Right cardiac atrium (tissue), 5 donors: ENCODE results near the gene NDUFS7. TPM values are rescaled to one million over a fixed set of nuclear protein-coding genes. Genes with fewer than 3 reads are reported as not detected.

ENCODE experiments used
- ATAC-seq, 2 donors: fragments of 200-7000 bp; cut with Tn5 transposase; one replicate each; pipeline versions ENCODE4 v1.8.0 to v1.9.1; 2020; ENCODE audit warnings: moderate library complexity in 2 of 2, mild to moderate bottlenecking in 1 of 2
- DNase-seq, 3 donors: peaks; one replicate each; pipeline ENCODE4 v3.0.0-alpha.2; 2020
- H3K27ac ChIP-seq: one replicate; pipeline ENCODE4 v1.5.1; 2013; ENCODE audit warnings: mild to moderate bottlenecking, low read length, control low read depth, moderate library complexity
- H3K27me3 ChIP-seq: one replicate; pipeline ENCODE4 v1.6.1; 2013; ENCODE audit not compliant: control insufficient read depth, insufficient read depth
- H3K4me1 ChIP-seq: one replicate; pipeline ENCODE4 v1.6.1; 2013; ENCODE audit warnings: low read length; ENCODE audit not compliant: control insufficient read depth, insufficient read depth
- H3K4me3 ChIP-seq: one replicate; pipeline ENCODE4 v1.5.1; 2013; ENCODE audit warnings: low read length, control low read depth
- H3K9me3 ChIP-seq: one replicate; pipeline ENCODE4 v1.6.1; 2013; ENCODE audit warnings: low read length; ENCODE audit not compliant: control insufficient read depth
- WGBS: extraction: QIAGEN DNeasy Blood & Tissue Kit; methylation state at CpG from one replicate; pipeline ENCODE4 v1.1.7; 2013; 5-methylcytosine and 5-hydroxymethylcytosine counted together
- intact Hi-C, 4 donors: fragments of 100-400 bp; cut with DNase I; formaldehyde crosslinking; loops; one replicate each; pipeline versions ENCODE4 v1.11.0 to v1.14.0; 2022 to 2023
- polyA plus RNA-seq: library from polyadenylated mRNA; stranded (reverse); fragments of 200-250 nt; gene quantifications from one replicate; pipeline ENCODE4 v1.2.3, GENCODE V29; 2013
- total RNA-seq, 4 donors: library from RNA; stranded (reverse); fragmentation: NEBNext Ultra II Directional; extraction: Animal tissue kit (Norgen Biotek cat#: 25700); gene quantifications; one replicate each; pipeline ENCODE4 v1.2.1, GENCODE V29; 2021
- donor health status: healthy with polysubstance abuse.
- donor health status: DM: no; HTN: yes; CAD: no.
- donor health status: DM: no; HTN: no; CAD: no.
- donor health status: DM: no; HTN: yes; CAD: no; lungs with severe emphysema.
- donor health status: DM: yes; HTN: yes; CAD: no.

Gene NDUFS7
- total and polyA plus RNA-seq, 5 donors = 209 to 437 (median 281) TPM

- 90% methylated on average over 37 of the region's 37 CpGs for WGBS
- intact Hi-C loops = no loop called here
- H3K27ac ChIP-seq = no peak overlapping the region
- H3K4me1 ChIP-seq = peaks cover 2% of the 10 kb centered on the region
- no peak overlapping the region for H3K4me3 ChIP-seq
- H3K9me3 ChIP-seq = no peaks in the 10 kb centered on the region
- ATAC-seq (no peak), DNase-seq (peak in 2 of 3 donors; percentile 23 to 46)
- no peaks in the 10 kb centered on the region for H3K27me3 ChIP-seq
These were observed 18.1 kb upstream of the NDUFS7 start for GRCh38 chr19:1365319-1366269.

- WGBS = 96% methylated on average over 10 of the region's 10 CpGs
- ATAC-seq = no peak
- intact Hi-C loops = no loop called here
- no peaks in the 10 kb centered on the region for H3K9me3 ChIP-seq
- H3K27ac ChIP-seq = no peak overlapping the region
- H3K27me3 ChIP-seq = no peaks in the 10 kb centered on the region
- peak in 1 of 3 donors; percentile 21 for DNase-seq
- no peaks in the 10 kb centered on the region for H3K4me1 ChIP-seq
- H3K4me3 ChIP-seq = no peak overlapping the region
These were observed 17.4 kb upstream of the NDUFS7 start for GRCh38 chr19:1366296-1366695.

- ATAC-seq = no peak
- Histone ChIP-seq H3K27me3 (no peaks in the 10 kb centered on the region), H3K4me1 (no peaks in the 10 kb centered on the region), H3K27ac (no peak overlapping the region), H3K4me3 (no peak overlapping the region), H3K9me3 (no peaks in the 10 kb centered on the region)
- DNase-seq = peak in 2 of 3 donors; percentile 37 to 39
- 80% methylated on average over 35 of the region's 35 CpGs for WGBS
- intact Hi-C loops = no loop called here
These were observed 16.5 kb upstream of the NDUFS7 start for GRCh38 chr19:1366899-1367870.

GRCh38 chr19:1369214-1369805 lies 14.4 kb upstream of the NDUFS7 start:
- DNase-seq = no peak
- no peak overlapping the region for H3K4me3 ChIP-seq
- 95% methylated on average over 18 of the region's 18 CpGs for WGBS
- H3K27me3 ChIP-seq = no peaks in the 10 kb centered on the region
- H3K9me3 ChIP-seq = no peaks in the 10 kb centered on the region
- H3K27ac ChIP-seq = no peak overlapping the region
- H3K4me1 ChIP-seq = no peaks in the 10 kb centered on the region
- no peak for ATAC-seq
- intact Hi-C loops = no loop called here

- WGBS = 81% methylated on average over 52 of the region's 52 CpGs
- no peak overlapping the region for H3K27ac ChIP-seq
- intact Hi-C loops = loop anchor here in 1 of 4 donors (10.0 kb wide), 1 partner anchor 86 kb away; the partner anchor contains the start of gene EFNA2
These were observed 12.9 kb upstream of the NDUFS7 start for GRCh38 chr19:1370579-1371361.

GRCh38 chr19:1373042-1373533 lies 10.6 kb upstream of the NDUFS7 start:
- ATAC-seq = no peak
- no peaks in the 10 kb centered on the region for H3K27me3 ChIP-seq
- 60% methylated on average over 20 of the region's 20 CpGs for WGBS
- no peak overlapping the region for H3K4me3 ChIP-seq
- H3K9me3 ChIP-seq = no peaks in the 10 kb centered on the region
- DNase-seq = peak in 2 of 3 donors; percentile 37 to 51
- H3K27ac ChIP-seq = peak overlapping the region; percentile 54
- no peaks in the 10 kb centered on the region for H3K4me1 ChIP-seq
- intact Hi-C loops = loop anchor here in 1 of 4 donors (10.0 kb wide), 1 partner anchor 88 kb away; the partner anchor contains the start of gene EFNA2

More at GRCh38 chr19:1370579-1371361, 12.9 kb upstream of the NDUFS7 start:
- peak in 2 of 3 donors; percentile 50 to 61 for DNase-seq
- Histone ChIP-seq H3K4me1 (no peaks in the 10 kb centered on the region), H3K4me3 (no peak overlapping the region), H3K9me3 (no peaks in the 10 kb centered on the region), H3K27me3 (no peaks in the 10 kb centered on the region)
- ATAC-seq = peak; percentile 23

- Histone ChIP-seq H3K4me1 (no peaks in the 10 kb centered on the region), H3K4me3 (no peak overlapping the region), H3K27me3 (no peaks in the 10 kb centered on the region), H3K27ac (peak overlapping the region; percentile 54), H3K9me3 (no peaks in the 10 kb centered on the region)
- intact Hi-C loops = loop anchor here in 1 of 4 donors (10.0 kb wide), 1 partner anchor 89 kb away; the partner anchor contains the start of gene EFNA2
- 49% methylated on average over 22 of the region's 22 CpGs for WGBS
- ATAC-seq (peak; percentile 60 to 68), DNase-seq (peak; percentile 77 to 91 (median 91))
These were observed 10.0 kb upstream of the NDUFS7 start for GRCh38 chr19:1373534-1374249.

GRCh38 chr19:1374250-1374577 lies 9.5 kb upstream of the NDUFS7 start:
- no peaks in the 10 kb centered on the region for H3K4me1 ChIP-seq
- H3K27ac ChIP-seq = peak overlapping the region; percentile 54
- 66% methylated on average over 12 of the region's 12 CpGs for WGBS
- intact Hi-C loops = loop anchor here in 1 of 4 donors (10.0 kb wide), 1 partner anchor 89 kb away; the partner anchor contains the start of gene EFNA2
- peak in 2 of 3 donors; percentile 52 to 61 for DNase-seq
- H3K27me3 ChIP-seq = no peaks in the 10 kb centered on the region
- H3K4me3 ChIP-seq = no peak overlapping the region
- no peak for ATAC-seq
- no peaks in the 10 kb centered on the region for H3K9me3 ChIP-seq

- Histone ChIP-seq H3K27ac (no peak overlapping the region), H3K4me3 (no peak overlapping the region), H3K27me3 (no peaks in the 10 kb centered on the region), H3K9me3 (no peaks in the 10 kb centered on the region), H3K4me1 (no peaks in the 10 kb centered on the region)
- 95% methylated on average over 17 of the region's 17 CpGs for WGBS
- intact Hi-C loops = loop anchor here in 1 of 4 donors (10.0 kb wide), 1 partner anchor 92 kb away; the partner anchor contains the start of gene EFNA2
- ATAC-seq (no peak), DNase-seq (peak in 2 of 3 donors; percentile 42 to 55)
These were observed 7.3 kb upstream of the NDUFS7 start for GRCh38 chr19:1376415-1376805.
